Cortex of kidney (tissue), 1 donor: Measurements from ENCODE around the gene TSPAN11.
"Not testable (repeated sequence)": the region's sequence is repeated elsewhere in the genome, so short reads cannot be mapped to it uniquely, and the experiment has no call there.

Source experiments
- DNase-seq: peaks from one replicate; lab custom pipeline; 2025; lab: John Stamatoyannopoulos, UW

The TSPAN11 gene

DNA sequence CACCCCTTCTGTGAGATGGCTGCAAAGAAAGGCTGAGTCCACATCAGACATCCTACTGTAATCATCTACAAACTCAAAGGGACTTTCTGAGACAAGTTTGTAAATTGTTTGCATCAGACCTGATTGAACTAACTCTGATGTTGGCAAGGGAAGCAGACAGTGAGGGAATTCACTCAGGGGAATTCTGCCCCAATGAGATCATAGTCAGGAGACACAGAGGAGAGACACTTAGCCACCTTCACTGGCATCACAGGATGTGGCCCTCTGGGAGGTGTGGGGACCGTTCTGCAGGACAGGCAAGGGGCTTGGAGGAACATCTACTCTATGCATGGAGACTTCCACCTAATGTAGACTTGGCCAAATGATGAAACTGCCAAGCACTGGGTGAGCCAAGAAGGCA, 76.5 kb downstream of the TSPAN11 start:
- no peak for DNase-seq

DNA sequence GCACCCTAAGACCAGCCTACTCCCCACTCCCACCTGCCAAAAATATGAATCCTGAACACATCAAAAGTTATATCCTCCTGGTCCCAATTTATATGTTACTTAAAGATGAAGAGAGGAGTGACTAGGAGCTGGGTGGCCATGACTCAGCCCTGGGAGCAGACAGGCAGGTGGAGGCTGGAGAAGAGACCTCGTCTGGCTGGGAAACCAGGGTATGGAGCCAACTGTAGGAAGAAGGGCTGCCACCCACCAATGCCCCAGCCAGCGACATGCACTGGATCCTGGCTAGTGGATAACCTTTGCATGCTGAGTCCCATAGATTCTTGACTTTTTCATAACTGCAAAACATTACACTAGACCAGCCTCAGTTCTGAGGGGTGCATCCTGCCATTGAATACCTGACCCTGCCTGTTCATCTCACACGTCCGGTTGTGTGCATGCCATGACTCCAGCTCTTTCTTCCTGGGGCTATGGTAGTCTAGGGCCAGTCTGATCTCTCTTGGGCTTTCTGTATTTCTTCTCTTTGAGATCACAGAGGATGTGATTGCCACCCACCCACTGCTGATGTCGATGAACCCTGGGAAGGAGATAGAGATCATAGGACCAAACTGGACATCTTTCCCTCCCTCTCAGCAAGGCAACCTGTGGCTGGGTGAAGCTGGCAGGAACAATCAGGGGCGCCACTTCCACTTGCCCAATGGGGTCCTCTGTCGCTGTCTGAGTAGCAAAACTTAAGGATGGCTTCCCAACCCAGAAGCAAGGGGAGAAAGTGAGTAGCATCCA, 77.5 kb downstream of the TSPAN11 start:
- no peak for DNase-seq

DNA sequence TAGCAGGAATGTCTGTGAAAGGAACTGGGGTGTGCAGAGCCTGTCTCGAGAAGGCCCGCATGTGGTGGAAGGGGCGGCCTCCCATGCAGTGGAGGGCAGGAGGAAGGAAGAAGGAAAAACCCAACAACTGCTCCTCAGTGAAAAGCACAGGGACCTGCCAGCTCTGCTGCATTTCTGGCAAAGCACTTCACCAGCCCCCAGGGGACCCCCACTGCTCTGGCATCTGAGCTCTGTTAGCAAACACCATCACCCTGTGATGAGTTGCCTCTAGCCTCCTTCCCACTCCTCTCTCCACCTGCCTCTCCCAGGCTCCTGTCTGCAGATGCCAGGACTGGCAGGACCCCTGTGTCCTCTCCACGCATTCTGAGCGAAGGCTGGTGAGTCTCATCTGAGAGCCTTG, 78.1 kb downstream of the TSPAN11 start:
- DNase-seq, result no peak

DNA sequence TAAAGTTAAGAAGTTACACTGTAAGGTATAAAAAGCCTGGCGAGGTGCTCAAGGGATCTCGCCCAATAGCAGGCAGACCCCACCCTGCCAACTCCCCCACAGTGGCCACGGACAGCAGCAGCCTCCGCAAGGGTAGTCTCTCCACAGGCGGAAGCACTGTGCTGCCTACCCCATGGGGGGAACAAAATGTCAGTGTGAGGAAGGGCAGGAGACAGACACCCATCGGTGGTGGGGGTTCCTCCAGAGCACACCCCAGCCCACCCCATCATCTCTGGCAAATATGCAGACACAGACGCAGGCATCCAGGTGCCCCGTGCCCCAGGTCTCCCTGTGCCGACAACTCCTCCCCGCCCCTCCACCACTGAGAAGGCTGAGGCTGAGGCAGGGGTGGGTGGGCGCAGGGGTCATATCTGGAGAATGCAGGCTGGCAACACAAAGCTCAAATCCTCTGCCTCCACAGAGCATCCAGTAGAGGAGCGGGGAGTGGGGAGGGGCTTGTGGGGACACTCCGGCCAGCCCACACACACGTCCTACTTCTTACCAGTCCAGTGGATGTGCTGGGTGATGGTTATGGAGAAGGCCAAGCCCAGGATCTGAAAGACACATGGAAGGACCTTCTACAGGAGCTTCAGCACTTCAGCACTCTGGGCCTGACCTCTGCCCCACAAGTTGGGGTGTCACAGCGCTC, 78.9 kb downstream of the TSPAN11 start:
- DNase-seq, result no peak

DNA sequence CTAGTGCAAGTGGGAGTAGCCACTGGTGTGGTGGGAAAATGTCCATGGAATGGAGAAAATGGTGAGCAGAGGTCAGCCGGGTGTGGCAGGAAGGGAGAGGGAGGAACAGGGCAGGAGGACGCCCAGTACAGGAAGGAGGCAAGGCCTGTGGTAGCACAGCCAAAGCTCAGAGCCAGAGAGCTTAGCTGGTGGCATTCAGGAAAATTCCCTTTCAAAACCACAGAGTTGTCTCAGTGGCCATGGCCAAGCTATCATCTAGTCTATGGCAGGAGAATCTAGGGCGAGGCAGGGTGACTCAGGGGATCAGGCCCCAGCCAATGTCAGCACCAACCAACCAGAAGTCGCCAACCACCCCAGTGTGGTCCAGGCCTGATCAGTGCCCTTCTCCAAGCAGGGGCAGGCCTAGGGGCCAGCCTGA, 79.4 kb downstream of the TSPAN11 start:
- no peak for DNase-seq

DNA sequence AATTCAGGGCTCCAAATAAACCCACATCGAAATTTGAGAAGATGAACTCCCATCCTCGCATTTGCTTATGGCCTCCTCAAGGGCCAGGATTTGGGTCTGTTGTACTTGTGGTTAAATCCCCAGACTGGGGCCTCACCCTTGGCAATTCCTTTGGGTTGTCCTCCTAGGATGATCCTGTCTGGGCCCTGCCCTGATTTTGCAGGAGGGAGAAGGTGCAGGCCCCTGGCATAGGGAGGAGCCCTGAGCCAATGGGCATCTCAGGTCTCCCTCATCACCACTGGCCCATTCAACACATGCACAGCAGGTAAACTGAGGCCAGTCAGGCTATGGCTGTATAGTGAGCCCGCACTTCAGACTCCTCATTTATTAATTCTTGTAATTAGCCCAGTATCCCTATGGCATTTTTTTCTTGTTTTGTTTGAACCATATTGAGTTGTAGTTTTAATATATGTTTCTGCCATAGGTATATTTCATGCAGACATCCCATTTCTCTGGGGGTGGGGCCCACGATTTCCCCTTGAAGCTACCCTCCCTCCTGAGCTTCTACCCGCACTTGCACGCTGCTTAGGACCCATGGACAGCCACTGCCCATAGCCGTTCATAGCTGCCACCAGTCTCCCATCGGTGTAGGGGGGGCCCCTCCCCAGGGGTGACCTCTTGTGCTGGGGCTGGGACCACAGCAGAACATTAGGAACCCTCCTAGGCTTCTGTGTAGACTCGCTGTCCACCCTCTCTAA, 80.0 kb downstream of the TSPAN11 start:
- no peak for DNase-seq

DNA sequence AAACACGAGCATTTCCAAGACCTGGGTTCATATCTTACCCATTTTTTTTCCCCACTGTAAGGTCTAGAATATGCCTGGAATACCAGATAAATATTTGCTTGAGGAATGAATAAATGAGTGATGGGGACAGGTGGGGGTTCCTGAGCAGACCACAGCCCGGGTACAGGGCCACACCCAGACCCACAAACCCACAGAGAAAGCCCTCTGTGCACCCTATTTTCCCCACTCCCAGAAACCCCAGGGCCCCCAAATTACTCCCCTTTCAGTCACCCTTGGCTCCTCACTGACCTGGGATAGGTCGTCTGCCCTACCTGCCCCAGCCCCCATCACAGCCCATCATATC, 80.6 kb downstream of the TSPAN11 start:
- no peak for DNase-seq

DNA sequence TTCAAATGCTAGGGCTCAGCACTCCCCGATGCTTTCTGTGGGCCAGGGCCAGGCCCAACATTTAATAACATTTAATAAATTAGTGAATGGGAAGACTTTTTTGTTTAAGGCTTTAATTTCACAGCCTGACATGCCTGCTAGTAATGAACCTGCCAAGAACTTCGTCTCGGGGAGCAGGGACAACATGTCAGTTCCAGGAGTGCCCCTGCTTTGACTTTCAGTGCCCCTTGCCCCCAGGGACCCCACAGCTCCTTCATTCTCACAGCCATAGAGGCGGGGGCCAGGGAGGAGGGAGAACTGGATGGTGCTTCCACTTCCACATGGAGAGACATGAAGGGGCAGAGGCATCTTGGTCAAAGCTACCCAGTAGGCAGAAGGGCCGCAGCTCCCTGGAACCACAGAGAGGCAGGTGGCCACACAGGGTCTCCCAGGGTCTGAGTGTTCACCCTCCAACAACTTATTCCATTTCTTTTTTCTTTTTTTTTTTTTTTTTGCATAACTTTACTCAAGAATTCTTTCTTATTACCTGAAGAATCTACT, 81.2 kb downstream of the TSPAN11 start:
- DNase-seq, result no peak

DNA sequence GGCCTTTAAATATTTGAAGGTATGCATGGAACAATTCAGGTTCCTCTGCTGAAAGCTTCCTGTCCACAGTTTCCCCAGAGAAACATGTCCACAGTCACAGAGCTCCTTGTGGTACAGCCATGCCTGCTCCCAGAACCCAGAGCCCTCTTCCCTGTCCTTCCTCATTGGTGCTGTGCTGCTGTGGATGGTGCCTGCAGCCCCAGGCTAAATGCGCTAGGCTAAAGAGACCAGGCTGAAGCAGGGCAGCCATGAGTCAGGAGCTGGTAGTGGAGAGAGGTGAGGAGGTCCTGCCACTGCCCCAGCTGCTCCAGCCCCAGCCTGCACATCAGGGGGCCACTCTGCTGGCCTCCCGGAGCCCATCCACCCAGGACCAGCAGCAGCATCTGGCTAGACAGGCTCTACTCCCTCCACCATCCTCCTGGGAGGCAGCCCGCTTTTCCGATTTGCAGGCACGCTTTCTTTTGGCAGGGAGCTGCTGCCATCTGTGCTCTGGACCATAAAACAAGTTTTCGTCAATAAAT, 81.8 kb downstream of the TSPAN11 start:
- DNase-seq, result no peak

DNA sequence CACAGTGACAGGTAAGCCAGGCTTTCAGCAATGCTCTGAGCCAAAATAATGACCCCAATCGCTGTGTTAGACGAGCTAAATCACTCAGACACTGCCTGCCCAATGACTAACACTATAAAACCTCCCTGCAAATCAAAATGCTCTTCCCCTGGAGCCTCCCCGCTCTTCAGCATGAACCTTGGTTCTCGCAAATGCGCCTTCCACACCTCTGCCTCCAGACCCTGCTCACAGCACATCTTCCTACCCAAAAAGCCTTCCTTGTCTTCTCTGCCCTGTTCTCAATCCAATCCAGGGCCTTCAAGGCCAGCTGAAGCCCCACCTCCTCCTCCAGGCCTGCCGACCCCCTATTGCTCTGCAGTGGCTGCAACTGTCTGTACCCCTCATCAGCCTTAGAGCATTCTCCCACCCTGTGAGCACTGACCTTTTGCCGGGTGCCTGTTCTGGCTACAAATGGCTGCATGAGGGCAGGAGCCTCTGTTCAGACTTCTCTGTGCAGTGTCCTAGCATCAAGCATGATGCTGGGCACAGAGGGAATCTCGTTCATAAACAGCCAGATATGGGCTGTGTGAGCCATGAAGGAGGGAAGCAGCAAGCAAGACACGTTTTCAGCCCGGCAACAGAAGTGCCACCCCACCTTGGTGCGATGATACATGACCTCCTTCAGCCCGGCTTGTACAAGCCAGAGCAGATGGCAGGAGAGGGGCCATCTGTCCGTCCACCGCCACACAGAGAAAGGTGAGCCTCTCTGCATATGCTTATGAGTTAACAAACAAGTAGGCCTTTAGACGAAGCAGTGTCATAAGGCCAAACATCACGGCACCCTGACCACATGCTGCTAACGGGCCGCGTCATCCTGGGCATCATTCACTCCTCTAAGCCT, 82.7 kb downstream of the TSPAN11 start:
- DNase-seq, result no peak

DNA sequence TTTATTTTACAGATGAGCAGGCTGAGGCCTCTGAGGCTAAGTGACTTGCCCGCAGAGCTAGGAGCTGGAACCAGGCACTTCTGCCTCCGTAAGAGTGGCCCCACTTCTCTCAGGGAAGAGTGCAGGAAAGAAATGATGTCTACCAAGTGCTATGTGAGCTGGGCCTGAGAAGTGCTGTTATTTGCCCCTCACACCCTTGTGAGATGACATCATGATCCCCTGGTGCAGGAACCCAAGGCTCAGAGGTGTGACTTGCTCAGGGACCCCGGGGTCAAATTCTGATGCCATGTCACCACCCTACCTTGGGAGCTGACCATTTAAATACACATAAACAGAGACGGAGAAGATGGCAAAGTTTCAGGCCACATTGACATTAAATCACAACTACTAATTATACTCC, 83.4 kb downstream of the TSPAN11 start:
- DNase-seq, result no peak

DNA sequence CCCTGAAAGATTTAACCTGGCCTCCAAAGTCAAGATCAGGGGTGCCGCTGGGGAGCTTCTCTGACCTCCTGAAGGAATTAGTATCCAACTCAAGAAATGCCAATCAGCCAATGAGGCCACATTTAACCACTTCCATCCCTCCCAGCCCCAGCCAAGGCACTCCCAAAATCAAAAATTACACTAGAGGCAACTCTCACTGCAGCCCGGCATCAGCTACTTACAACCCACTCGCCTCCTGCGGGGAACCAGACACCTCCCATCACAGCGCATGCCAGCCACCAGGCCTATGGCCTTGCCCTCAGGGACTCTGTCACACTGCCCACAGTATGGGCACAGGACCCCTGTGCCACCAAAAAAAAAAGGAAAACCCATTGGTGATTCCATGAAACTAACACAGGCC, 84.8 kb downstream of the TSPAN11 start:
- no peak for DNase-seq

DNA sequence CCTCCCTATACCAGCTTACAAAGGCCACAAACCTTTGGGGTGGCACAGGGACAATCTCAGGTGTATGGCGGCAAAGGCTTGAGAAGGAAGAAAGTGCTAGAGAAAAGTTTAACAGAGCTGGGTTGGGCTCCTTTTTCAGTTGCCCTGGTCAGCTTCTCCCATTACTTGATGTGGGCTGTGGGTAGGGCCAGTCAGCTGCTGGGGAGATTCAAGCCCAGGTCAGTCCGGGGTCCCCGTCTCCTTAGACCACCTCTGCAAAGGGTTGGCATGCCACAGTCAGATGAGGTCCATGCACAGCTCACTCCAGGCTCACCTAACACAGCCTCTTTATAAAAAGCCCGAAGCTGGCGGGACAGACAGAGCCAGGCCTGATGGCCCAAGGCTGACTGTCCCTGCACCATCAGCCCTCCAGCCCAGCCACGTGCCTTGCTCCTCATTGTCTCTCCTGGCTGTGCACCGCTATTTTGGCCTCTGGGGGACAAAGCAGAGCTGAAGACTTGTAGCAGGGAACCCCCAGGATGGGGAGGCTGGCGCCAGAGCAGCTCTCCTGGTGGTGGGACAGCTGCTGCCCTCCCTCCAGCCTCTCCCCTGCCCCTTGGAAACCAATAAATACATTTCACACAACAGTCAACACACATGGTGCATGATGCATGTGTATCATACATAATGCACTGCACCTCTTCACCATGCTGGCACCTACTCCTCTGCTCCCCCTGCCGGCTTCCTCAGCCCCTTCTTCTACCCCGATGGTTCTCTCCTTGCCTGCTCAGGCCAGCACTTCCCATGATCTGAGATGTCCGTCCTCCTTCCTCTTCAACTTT, 85.4 kb downstream of the TSPAN11 start:
- no peak for DNase-seq

DNA sequence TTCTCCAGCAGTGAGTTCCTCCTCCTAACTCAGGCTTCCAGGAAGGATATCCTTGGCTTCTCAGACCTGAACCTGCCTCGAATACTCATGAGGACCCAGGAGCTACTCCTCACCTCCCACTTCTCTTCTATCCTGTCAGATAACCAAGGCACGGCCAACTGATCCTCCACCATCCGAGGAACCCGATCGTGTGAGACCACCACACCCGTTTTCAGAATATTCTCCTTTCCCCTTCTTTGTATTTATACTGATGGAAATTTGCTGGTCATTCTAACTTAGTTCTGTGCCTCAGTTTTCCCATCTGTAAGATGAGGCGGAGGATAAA, 86.0 kb downstream of the TSPAN11 start:
- not testable (repeated sequence) for DNase-seq

DNA sequence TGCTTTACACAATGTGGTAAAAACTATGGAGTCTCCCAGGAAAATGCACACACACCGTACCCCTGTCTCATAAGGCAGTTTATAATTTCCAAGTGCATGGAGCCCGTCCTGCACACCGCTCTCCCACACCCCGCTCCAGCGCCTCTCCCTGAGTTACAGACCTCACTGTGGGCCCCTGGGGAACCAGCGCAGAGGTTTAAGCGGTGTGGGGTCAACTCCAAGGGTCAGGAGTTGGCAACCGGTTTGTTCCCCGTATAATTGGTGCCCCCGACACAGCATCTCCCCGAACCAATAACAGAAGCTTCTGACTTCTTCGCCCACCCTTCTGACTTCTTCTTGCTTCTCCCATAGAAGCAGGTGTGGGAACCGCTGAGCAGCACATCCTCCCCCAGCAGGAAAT, 88.7 kb downstream of the TSPAN11 start:
- no peak for DNase-seq

DNA sequence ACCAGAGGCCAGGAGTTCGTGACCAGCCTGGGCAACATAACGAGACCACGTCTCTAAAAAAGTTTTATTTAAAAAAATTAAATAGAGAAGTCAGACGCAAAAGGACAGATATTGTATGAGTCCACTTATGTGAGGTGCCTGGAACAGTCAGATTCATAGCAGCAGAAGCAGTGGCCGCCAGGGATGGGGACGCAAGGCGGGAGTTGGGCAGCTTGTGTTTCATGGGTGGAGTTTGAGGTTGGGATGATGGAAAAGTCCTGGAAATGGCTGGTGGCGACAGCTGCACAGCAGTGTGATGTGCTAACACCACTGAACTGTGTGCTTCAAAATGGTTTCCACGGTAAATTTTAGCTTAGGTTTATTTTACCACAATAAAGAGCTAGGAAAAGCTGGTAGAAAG, 89.5 kb downstream of the TSPAN11 start:
- no peak for DNase-seq

DNA sequence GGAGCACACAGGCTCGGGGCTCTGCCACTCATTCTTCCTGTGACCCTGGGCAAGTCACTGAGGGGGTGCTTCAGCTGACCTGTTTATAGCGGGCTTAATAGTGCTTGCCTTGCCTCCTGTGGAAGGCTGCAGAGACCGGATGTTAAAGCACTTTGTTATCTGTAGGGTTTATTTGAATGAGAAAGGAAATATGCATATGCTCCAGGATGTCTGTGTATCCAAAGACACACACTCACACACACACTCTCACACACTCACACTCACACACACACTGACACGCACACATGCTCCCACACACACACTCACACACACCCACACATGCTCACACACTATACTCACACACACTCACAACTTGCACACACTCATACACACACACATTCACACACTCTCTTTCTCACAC, 91.0 kb downstream of the TSPAN11 start:
- DNase-seq, result no peak

DNA sequence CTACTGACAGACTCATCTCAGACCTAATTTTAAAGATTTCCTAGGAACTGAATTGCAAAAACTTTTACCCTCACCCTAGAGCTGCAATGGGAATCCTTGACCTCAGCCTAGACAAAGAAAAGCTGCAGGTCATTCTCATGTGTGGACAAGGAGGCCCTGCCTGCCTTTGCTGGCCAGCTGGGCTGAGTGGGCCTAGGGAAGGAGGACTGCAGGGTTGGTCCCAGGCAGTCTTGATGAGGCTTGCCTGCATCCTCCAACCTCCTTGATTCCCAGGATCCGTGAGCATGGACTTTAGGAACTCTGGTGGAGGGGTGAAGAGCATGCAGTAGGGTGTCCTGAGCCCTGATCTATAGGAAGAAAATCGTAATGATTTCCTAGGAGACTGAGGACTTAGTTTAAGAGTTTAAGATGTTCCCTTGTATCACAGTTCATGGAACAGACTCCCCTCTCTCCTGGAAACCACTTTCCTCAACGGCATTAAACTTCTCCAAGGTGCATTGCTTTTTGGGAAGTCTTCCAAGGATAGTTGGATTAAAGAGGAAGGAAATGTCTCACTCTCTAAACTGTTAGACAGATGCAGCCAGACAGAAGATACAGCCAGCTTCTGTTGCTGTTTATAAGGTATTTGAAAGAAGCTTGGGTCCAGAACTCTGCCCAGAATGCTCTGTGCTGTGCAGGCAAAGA, 91.7 kb downstream of the TSPAN11 start:
- DNase-seq, result no peak

DNA sequence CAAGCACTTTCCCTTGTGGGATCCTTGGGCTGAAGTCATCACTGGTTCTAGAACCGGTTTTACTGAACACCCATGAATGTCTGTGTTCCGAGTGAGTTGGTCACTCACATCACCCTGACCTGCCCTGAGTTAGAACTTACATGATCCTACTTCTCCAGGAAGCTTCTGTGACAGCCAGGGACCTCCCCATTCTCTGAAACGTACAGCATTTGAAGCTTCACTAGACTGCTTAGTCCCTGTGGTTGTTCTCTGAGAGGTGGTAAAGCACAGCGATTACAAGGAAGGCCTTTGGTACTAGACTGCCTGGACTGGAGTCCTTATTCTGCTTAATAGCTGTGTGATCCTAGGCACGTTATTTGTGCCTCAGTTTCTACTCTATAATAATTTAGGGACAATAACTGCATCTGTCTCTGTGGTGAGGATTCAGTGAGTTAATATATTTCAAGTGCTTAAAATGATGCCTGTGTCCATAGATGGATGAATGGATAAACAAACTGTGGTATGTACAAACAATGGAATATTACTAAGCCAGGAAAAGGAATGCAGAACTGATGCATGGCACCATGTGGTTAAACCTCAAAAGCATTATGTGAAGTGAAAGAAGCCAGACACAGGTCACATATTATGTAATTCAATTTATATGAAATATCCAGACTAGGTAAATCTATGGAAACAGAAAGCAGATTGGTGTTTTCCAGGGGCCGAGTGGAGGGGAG, 92.4 kb downstream of the TSPAN11 start:
- DNase-seq, result no peak

DNA sequence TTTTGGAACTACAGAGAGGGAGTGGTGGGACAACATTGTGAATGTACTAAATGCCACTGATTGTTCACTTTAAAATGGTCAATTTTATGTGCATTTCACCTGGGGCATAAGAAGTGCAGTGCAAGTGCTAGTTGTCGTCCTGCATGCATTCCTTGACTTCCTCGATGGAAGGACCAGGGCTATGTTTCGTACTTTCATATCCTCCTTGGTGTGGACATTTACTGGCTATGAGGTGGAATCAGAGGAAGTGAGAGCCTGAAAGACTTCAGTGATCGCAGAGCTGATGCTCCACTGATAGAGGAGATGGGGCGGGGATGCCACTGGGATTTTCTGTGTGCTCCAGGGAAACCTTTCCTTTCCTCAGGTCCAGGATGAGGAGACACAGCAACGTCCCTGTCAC, 93.0 kb downstream of the TSPAN11 start:
- DNase-seq, result no peak
